ENCODE data around the gene MS4A4E.

Gene MS4A4E

DNA sequence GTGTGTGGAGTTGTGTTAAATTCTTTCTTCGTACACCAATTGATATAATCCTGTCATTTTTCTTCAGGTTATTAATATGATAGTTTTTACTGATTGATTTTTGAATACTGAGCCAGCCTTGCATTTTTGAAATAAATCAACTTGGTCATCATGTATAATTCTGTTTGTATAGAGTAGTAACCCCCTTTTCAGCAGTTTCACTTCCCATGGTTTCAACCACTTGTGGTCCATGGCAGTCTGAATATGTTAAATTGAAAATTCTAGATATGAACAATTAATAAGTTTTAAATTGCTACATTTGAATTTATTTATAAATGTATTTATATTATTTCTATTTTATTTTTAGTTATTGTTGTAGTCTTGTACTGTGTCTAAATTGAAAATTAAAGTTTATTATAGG is 92.7 kb downstream of the MS4A4E start:
- H3K36me3 Mint-ChIP-seq (ENCODE audit: low read depth), result no peaks in the 10 kb centered on the region

More for the DNA sequence above, 92.7 kb downstream of the MS4A4E start:
- Mint-ChIP-seq H3K4me1 (ENCODE audit: low read depth) (peaks cover 2% of the 10 kb centered on the region), H3K9me3 (no peaks in the 10 kb centered on the region), H3K27ac (no peak overlapping the region), H3K4me3 (no peak overlapping the region), H3K27me3 (peaks cover 10% of the 10 kb centered on the region)
- no peak for DNase-seq
